Testis (tissue), 3 donors: ENCODE measurements around the gene MYOZ1. TPM values are rescaled to one million over a fixed set of nuclear protein-coding genes. Genes with fewer than 3 reads are reported as not detected.
"Not testable (repeated sequence)": the region's sequence is repeated elsewhere in the genome, so short reads cannot be mapped to it uniquely, and the experiment has no call there.

ENCODE experiments used
- DNase-seq: peaks from one replicate; pipeline ENCODE4 v3.0.0-alpha.2; 2019
- H3K27ac ChIP-seq, 2 donors: fragments of 200-600 bp; sonication (generic); one replicate each; pipeline ENCODE4 v1.5.1; 2019
- H3K27me3 ChIP-seq: fragments of 200-600 bp; sonication (generic); one replicate; pipeline ENCODE4 v1.5.1; 2019
- H3K36me3 ChIP-seq: fragments of 200-600 bp; sonication (generic); one replicate; pipeline ENCODE4 v1.5.1; 2017; ENCODE audit warnings: low read depth; ENCODE audit errors: missing control alignments
- H3K4me1 ChIP-seq: fragments of 200-600 bp; sonication (generic); one replicate; pipeline ENCODE4 v1.5.1; 2019
- H3K4me3 ChIP-seq, 2 donors: fragments of 200-600 bp; sonication (generic); one replicate each; pipeline ENCODE4 v1.5.1; 2017 to 2019
- H3K9me3 ChIP-seq: fragments of 200-600 bp; sonication (generic); one replicate; pipeline ENCODE4 v1.5.1; 2017
- POLR2A ChIP-seq: fragments of 450-650 bp; IDR thresholded peaks from one replicate; pipeline ENCODE4 v1.6.1; 2017; ENCODE audit warnings: antibody characterized with exemption, mild to moderate bottlenecking, moderate library complexity
- WGBS, 2 donors: methylation state at CpG; one replicate each; pipeline ENCODE4 v1.1.5; 2018; 5-methylcytosine and 5-hydroxymethylcytosine counted together
- intact Hi-C: fragments of 100-400 bp; cut with DNase I; formaldehyde crosslinking; loops from one replicate; pipeline ENCODE4 v1.15.1; 2023; ENCODE audit warnings: low total_unique reads
- polyA plus RNA-seq: library from polyadenylated mRNA; stranded (reverse); fragments of 350-450 nt; fragmentation: Illumina TruSeq; extraction: RNeasy Lipid Tissue Mini Kit (QIAGEN cat#74804); gene quantifications from one replicate; pipeline ENCODE4 v1.2.3, GENCODE V29; 2014; ENCODE audit warnings: low read depth, low replicate concordance; ENCODE audit not compliant: insufficient read depth
- total RNA-seq, 2 donors: library from RNA; depleted of rRNA; stranded (reverse); fragments of >200 nt; gene quantifications; one replicate each; pipeline ENCODE4 v1.2.3, GENCODE V29; 2016
- TF ChIP-seq, protein P1 (sequence below), 3 experiments: fragments of 450-650 bp in 2 of 3; fragments of 200-600 bp in 1 of 3; sonication (generic) in 1 of 3; IDR thresholded peaks; one replicate each; pipeline ENCODE4 v1.5.1; 2016 to 2019; ENCODE audit warnings: antibody characterized with exemption in 3 of 3, mild to moderate bottlenecking in 2 of 3, moderate library complexity in 1 of 3

Gene MYOZ1
- total and polyA plus RNA-seq, 3 donors from 2014 or later: 2.4 to 10.5 (median 3.2) TPM

DNA sequence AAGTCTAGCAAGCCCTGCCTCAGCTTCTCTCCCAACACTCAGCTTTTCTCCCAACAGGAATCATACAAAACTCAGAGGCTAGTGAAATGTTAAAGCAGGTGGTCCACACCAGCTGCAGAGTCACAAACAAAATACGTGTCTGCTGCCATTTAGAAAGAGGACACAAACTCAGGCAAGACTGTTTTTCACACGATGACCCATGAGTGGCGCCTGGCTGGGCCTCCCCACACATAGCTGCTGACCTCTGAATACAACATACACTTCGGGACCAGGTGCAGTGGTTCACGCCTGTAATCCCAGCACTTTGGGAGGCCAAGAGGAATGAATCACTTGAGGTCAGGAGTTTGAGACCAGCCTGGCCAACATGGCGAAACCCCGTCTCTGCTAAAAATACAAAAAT is 21.4 kb upstream of the MYOZ1 start:
- H3K9me3 ChIP-seq, H3K36me3 ChIP-seq, H3K4me3 ChIP-seq, intact Hi-C loops, H3K27me3 ChIP-seq, DNase-seq, H3K4me1 ChIP-seq, H3K27ac ChIP-seq: not testable (repeated sequence)
- WGBS, 2 donors: 86% methylated on average over 7 of the region's 7 CpGs

DNA sequence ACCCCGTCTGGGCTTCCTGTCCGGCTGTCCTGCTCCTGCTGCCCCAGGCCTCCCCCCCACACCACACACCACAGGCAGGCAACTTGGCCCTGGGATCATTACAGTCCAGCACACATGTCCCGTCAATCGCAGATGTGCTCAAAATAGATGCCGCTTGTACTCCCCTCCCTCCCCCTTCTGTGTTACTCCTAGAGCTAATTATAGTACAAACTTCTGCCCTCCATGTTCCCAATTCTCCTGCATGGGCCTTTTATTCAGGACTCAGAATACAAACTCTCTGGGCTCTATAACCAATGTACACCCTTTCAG is 14.7 kb upstream of the MYOZ1 start, which contains the start of gene SYNPO2L:
SYNPO2L (minus strand) TSS at position 40 of the 309 bp plus-strand sequence. CDS start 107 bp downstream, outside the sequence.
- intact Hi-C loops: no loop called here
- H3K4me3 ChIP-seq: no peak within 1 kb of the TSS
- DNase-seq: no peak
- no peak for TF ChIP-seq POLR2A
- TF ChIP-seq, protein P1, sequence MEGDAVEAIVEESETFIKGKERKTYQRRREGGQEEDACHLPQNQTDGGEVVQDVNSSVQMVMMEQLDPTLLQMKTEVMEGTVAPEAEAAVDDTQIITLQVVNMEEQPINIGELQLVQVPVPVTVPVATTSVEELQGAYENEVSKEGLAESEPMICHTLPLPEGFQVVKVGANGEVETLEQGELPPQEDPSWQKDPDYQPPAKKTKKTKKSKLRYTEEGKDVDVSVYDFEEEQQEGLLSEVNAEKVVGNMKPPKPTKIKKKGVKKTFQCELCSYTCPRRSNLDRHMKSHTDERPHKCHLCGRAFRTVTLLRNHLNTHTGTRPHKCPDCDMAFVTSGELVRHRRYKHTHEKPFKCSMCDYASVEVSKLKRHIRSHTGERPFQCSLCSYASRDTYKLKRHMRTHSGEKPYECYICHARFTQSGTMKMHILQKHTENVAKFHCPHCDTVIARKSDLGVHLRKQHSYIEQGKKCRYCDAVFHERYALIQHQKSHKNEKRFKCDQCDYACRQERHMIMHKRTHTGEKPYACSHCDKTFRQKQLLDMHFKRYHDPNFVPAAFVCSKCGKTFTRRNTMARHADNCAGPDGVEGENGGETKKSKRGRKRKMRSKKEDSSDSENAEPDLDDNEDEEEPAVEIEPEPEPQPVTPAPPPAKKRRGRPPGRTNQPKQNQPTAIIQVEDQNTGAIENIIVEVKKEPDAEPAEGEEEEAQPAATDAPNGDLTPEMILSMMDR (IDR thresholded peaks at IDR 0.05): no peak
- H3K27me3 ChIP-seq: no peaks in the 10 kb centered on the region
- peaks cover 7% of the 10 kb centered on the region for H3K4me1 ChIP-seq
- H3K36me3 ChIP-seq: no peaks in the 10 kb centered on the region
- WGBS, 2 donors: 33 to 54% methylated on average over 5 of the region's 5 CpGs
- no peak within 1 kb of the TSS for H3K27ac ChIP-seq
- no peaks in the 10 kb centered on the region for H3K9me3 ChIP-seq

DNA sequence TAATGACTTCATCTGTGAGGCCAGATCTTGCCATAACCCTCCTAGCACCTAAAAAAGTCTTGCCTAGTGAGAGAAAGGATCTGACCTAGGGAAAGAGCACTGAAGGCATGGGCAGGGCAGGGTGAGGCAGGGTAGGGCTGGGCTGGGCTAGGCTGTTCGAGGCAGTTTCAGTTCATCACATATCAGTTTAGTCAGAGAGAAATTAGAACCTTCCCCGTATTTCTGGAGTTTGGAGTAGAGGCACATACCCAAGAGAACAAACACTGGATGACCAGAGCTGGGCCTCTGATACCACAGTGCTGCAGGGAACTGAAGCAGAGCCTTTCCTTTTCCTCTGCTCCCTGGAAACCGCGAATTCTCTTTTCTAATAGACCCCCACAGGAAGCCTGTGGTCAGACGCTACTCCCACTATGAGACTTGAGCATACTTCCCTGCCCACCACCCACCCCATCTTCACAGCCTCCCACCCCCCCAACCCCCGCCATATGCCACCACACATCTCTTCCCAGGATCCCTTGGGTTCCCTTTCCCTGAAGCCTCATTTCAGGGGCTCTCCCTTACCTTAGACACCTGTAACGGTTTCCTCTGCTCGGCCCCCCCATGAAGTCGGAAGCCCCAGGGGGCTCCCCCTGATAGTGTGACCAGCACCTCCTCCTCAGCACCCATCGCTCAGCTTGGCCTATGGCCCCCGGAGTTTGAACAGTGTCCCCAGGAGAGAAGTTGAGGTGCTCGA is 14.1 kb upstream of the MYOZ1 start:
- DNase-seq: no peak
- H3K27ac ChIP-seq: no peak overlapping the region
- peaks cover 7% of the 10 kb centered on the region for H3K4me1 ChIP-seq
- no peaks in the 10 kb centered on the region for H3K36me3 ChIP-seq
- TF ChIP-seq, protein P1 (IDR thresholded peaks at IDR 0.05): no peak
- no peak for TF ChIP-seq POLR2A
- intact Hi-C loops: no loop called here
- H3K27me3 ChIP-seq: no peaks in the 10 kb centered on the region
- 65 to 83% methylated on average over 12 of the region's 12 CpGs for WGBS, 2 donors
- no peaks in the 10 kb centered on the region for H3K9me3 ChIP-seq
- no peak overlapping the region for H3K4me3 ChIP-seq

DNA sequence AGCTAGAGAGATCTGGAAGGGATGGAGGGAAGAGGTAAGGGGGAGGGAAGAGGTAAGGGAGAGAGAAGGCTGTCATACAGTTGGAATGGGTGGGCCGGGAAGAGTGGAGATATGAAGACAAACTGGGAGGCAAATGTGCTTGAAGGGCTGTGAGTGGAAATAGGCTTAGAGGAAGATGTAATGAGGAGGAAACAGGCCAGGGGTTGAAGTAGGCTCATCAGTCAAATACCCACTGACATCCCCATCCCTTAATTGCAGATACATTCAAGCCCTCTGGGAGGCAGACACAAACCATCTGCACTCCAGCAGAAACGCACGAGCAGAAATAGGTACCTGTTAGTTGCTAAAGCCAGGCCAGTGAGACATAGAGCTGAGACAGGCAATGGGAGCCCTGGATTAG is 12.4 kb upstream of the MYOZ1 start:
- WGBS, 2 donors: 67 to 86% methylated on average over 3 of the region's 3 CpGs
- Histone ChIP-seq H3K9me3 (no peaks in the 10 kb centered on the region), H3K36me3 (no peaks in the 10 kb centered on the region), H3K27ac (no peak overlapping the region), H3K4me3 (no peak overlapping the region), H3K4me1 (peaks cover 12% of the 10 kb centered on the region), H3K27me3 (no peaks in the 10 kb centered on the region)
- TF ChIP-seq POLR2A: no peak
- TF ChIP-seq, protein P1 (IDR thresholded peaks at IDR 0.05): no peak
- intact Hi-C loops: no loop called here
- DNase-seq: no peak

DNA sequence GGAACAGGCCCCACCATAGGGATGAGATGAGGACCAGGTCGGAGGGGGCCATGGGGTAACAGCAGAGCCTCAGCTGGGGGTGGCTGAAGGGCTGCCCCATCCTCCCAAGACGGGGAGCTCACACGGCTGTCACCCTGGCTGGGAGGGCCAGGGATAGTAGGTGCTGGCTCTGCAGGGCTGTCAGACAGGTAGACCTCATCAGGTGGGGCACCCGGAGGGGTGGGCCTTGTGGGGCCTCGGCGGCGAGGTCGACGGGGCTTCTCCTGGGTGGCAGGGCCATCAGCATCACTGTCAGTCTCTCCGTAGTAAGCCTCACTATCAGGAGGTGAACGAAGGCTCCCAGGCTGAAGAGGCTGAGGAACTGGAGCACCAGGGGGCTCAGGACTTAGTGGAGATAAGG is 11.9 kb upstream of the MYOZ1 start:
- no peak overlapping the region for H3K4me3 ChIP-seq
- H3K4me1 ChIP-seq: peaks cover 17% of the 10 kb centered on the region
- no peak for TF ChIP-seq POLR2A
- TF ChIP-seq, protein P1 (IDR thresholded peaks at IDR 0.05): no peak
- H3K9me3 ChIP-seq: no peaks in the 10 kb centered on the region
- H3K27ac ChIP-seq: no peak overlapping the region
- H3K27me3 ChIP-seq: no peaks in the 10 kb centered on the region
- no peaks in the 10 kb centered on the region for H3K36me3 ChIP-seq
- 92 to 93% methylated on average over 5 to 11 of the region's 11 CpGs for WGBS, 2 donors
- DNase-seq: no peak
- intact Hi-C loops: no loop called here
